Measurements from ENCODE around the gene KCNAB2.

- TF ChIP-seq CTCF (IDR thresholded peaks at IDR 0.05; ENCODE audit: low read depth, low read length, missing input control) (no peak), TAF1 (conservative IDR thresholded peaks at IDR 0.05) (no peak), REST (IDR thresholded peaks at IDR 0.05) (no peak), RAD21 (IDR thresholded peaks at IDR 0.05) (no peak), YY1 (IDR thresholded peaks at IDR 0.05) (no peak), SP1 (IDR thresholded peaks at IDR 0.05) (no peak), RXRA (IDR thresholded peaks at IDR 0.05) (no peak), ATF3 (IDR thresholded peaks at IDR 0.05) (no peak)
- TF ChIP-seq, protein P1, sequence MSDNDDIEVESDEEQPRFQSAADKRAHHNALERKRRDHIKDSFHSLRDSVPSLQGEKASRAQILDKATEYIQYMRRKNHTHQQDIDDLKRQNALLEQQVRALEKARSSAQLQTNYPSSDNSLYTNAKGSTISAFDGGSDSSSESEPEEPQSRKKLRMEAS (IDR thresholded peaks at IDR 0.05), result no peak
- TF ChIP-seq, protein P2, sequence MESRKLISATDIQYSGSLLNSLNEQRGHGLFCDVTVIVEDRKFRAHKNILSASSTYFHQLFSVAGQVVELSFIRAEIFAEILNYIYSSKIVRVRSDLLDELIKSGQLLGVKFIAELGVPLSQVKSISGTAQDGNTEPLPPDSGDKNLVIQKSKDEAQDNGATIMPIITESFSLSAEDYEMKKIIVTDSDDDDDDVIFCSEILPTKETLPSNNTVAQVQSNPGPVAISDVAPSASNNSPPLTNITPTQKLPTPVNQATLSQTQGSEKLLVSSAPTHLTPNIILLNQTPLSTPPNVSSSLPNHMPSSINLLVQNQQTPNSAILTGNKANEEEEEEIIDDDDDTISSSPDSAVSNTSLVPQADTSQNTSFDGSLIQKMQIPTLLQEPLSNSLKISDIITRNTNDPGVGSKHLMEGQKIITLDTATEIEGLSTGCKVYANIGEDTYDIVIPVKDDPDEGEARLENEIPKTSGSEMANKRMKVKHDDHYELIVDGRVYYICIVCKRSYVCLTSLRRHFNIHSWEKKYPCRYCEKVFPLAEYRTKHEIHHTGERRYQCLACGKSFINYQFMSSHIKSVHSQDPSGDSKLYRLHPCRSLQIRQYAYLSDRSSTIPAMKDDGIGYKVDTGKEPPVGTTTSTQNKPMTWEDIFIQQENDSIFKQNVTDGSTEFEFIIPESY (IDR thresholded peaks at IDR 0.05), result no peak
Measured at GRCh38 chr1:6093611-6094010, 47.9 kb downstream of the KCNAB2 start.

Measured in liver (tissue), 3 donors.